SK-N-SH (cell line): ENCODE measurements around the gene CNST. TPM values are rescaled to one million over a fixed set of nuclear protein-coding genes. Genes with fewer than 3 reads are reported as not detected.

ENCODE experiments used
- CTCF ChIA-PET: fragments of 300-600, 350-600 bp; formaldehyde crosslinking; extraction: SDS; loops from one replicate; lab custom pipeline; 2021; lab: Yijun Ruan, JAX
- POLR2A ChIA-PET: fragments of 350-600 bp; sonication (Branson Sonifier 250); formaldehyde crosslinking; extraction: SDS; loops from one replicate; lab custom pipeline; 2020; ENCODE audit warnings: antibody characterized with exemption, inconsistent platforms; lab: Yijun Ruan, JAX
- DNase-seq: peaks from one replicate; pipeline ENCODE4 v3.0.0; 2012
- H2AFZ ChIP-seq: fragments of 200-600 bp; sonication (generic); 2 replicates; pipeline ENCODE4 v1.8.1; 2016; ENCODE audit warnings: antibody characterized with exemption, mild to moderate bottlenecking, low read depth
- H3F3A ChIP-seq: fragments of 200-600 bp; sonication (generic); replicated peaks from 2 replicates; pipeline ENCODE3; 2016; ENCODE audit warnings: antibody characterized with exemption, mild to moderate bottlenecking; ENCODE audit not compliant: insufficient read depth
- H3K27ac ChIP-seq, 2 experiments: fragments of 200-500 bp in 1 of 2; fragments of 200-600 bp in 1 of 2; sonication (Bioruptor generic) in 1 of 2; sonication (generic), shearing (Covaris generic) in 1 of 2; 2 replicates each; pipeline versions ENCODE4 v1.5.1 to v1.6.1; 2014 to 2016; ENCODE audit warnings: low read depth in 2 of 2, inconsistent platforms in 1 of 2, low read length in 1 of 2, mild to moderate bottlenecking in 1 of 2, mixed read lengths in 1 of 2
- H3K27me3 ChIP-seq: fragments of 200-600 bp; sonication (generic), shearing (Covaris generic); 2 replicates; pipeline ENCODE4 v1.6.1; 2016; ENCODE audit warnings: mixed run types; ENCODE audit not compliant: insufficient read depth
- H3K36me3 ChIP-seq, 2 experiments: fragments of 200-500 bp in 1 of 2; fragments of 200-600 bp in 1 of 2; sonication (Bioruptor generic) in 1 of 2; sonication (generic) in 1 of 2; replicated peaks in 1 of 2; 2 replicates each; pipeline versions ENCODE3 to v1.5.1; 2014 to 2016; ENCODE audit warnings: low read length in 1 of 2, mild to moderate bottlenecking in 1 of 2; ENCODE audit not compliant: insufficient read depth in 2 of 2, control insufficient read depth in 1 of 2
- H3K4me1 ChIP-seq, 2 experiments: fragments of 200-500 bp in 1 of 2; fragments of 200-600 bp in 1 of 2; sonication (Bioruptor generic) in 1 of 2; sonication (generic), shearing (Covaris generic) in 1 of 2; 2 replicates each; pipeline versions ENCODE4 v1.5.1 to v1.6.1; 2014 to 2016; ENCODE audit warnings: low read depth in 1 of 2, low read length in 1 of 2, mixed run types in 1 of 2; ENCODE audit not compliant: insufficient read depth in 2 of 2, control insufficient read depth in 1 of 2
- H3K4me2 ChIP-seq: fragments of 200-600 bp; sonication (generic), shearing (Covaris generic); 2 replicates; pipeline ENCODE4 v1.6.1; 2017; ENCODE audit warnings: mixed run types
- H3K4me3 ChIP-seq, 2 experiments: fragments of 200-500 bp in 1 of 2; fragments of 200-600 bp in 1 of 2; sonication (Bioruptor generic) in 1 of 2; sonication (generic), shearing (Covaris generic) in 1 of 2; 2 replicates each; pipeline versions ENCODE4 v1.5.1 to v1.8.1; 2014 to 2016; ENCODE audit warnings: low read depth in 2 of 2, inconsistent platforms in 1 of 2, low read length in 1 of 2, mild to moderate bottlenecking in 1 of 2, mixed read lengths in 1 of 2, moderate library complexity in 1 of 2
- H3K79me2 ChIP-seq: fragments of 200-600 bp; sonication (generic); 2 replicates; pipeline ENCODE4 v1.8.1; 2017; ENCODE audit warnings: mild to moderate bottlenecking; ENCODE audit not compliant: insufficient read depth
- H3K9ac ChIP-seq: fragments of 200-600 bp; sonication (generic); 2 replicates; pipeline ENCODE4 v1.6.1; 2017; ENCODE audit warnings: mixed run types
- H3K9me2 ChIP-seq: fragments of 200-600 bp; sonication (generic); 2 replicates; pipeline ENCODE4 v1.6.1; 2017; ENCODE audit warnings: mixed run types
- H3K9me3 ChIP-seq: fragments of 200-600 bp; sonication (generic); 2 replicates; pipeline ENCODE4 v1.6.1; 2017; ENCODE audit warnings: mixed run types, mild to moderate bottlenecking, moderate library complexity
- H4K20me1 ChIP-seq: fragments of 200-600 bp; sonication (generic); 2 replicates; pipeline ENCODE4 v1.6.1; 2017; ENCODE audit warnings: mild to moderate bottlenecking, mixed run types; ENCODE audit not compliant: insufficient read depth
- CHD2 ChIP-seq: fragments of 150-350 bp; IDR thresholded peaks from 2 replicates; pipeline ENCODE4 v1.6.1; 2018; ENCODE audit warnings: low read length; ENCODE audit not compliant: partially characterized antibody
- FOXM1 ChIP-seq: IDR thresholded peaks from 2 replicates; pipeline ENCODE4 v1.4.0; 2012; ENCODE audit warnings: low read depth, mild to moderate bottlenecking
- GABPA ChIP-seq: IDR thresholded peaks from 2 replicates; pipeline ENCODE4 v1.4.0; 2012; ENCODE audit warnings: low read depth, mild to moderate bottlenecking
- IRF3 ChIP-seq: fragments of 150-350 bp; IDR thresholded peaks from 2 replicates; pipeline ENCODE4 v1.6.1; 2016; ENCODE audit warnings: mild to moderate bottlenecking, low read depth, low read length
- MAX ChIP-seq: IDR thresholded peaks from 2 replicates; pipeline ENCODE4 v1.4.0; 2012; ENCODE audit warnings: low read depth
- MEF2A ChIP-seq: IDR thresholded peaks from 2 replicates; pipeline ENCODE4 v1.4.0; 2012; ENCODE audit warnings: low read depth, borderline replicate concordance
- MXI1 ChIP-seq: IDR thresholded peaks from 2 replicates; pipeline ENCODE4 v1.6.1; 2012; ENCODE audit warnings: mild to moderate bottlenecking, low read depth, low read length, improper control_type of control experiment
- NFIC ChIP-seq: IDR thresholded peaks from 2 replicates; pipeline ENCODE4 v1.4.0; 2012; ENCODE audit warnings: borderline replicate concordance
- NRF1 ChIP-seq: IDR thresholded peaks from 2 replicates; pipeline ENCODE4 v1.6.1; 2012; ENCODE audit warnings: low read depth, mild to moderate bottlenecking, low read length
- PBX3 ChIP-seq: IDR thresholded peaks from 2 replicates; pipeline ENCODE4; 2012
- POLR2AphosphoS5 ChIP-seq: IDR thresholded peaks from 2 replicates; pipeline ENCODE4 v1.6.1; 2012; ENCODE audit warnings: low read depth, low read length
- SMC3 ChIP-seq: IDR thresholded peaks from 2 replicates; pipeline ENCODE4 v1.6.1; 2012; ENCODE audit warnings: low read depth, low read length, improper control_type of control experiment
- TCF12 ChIP-seq: IDR thresholded peaks from 2 replicates; pipeline ENCODE4 v1.4.0; 2012
- TEAD4 ChIP-seq: IDR thresholded peaks from 2 replicates; pipeline ENCODE4 v1.4.0; 2012; ENCODE audit warnings: mild to moderate bottlenecking, borderline replicate concordance; ENCODE audit not compliant: insufficient read depth
- USF1 ChIP-seq: IDR thresholded peaks from 2 replicates; pipeline ENCODE4 v1.4.0; 2012; ENCODE audit warnings: low read depth, borderline replicate concordance
- USF2 ChIP-seq: fragments of 150-350 bp; IDR thresholded peaks from 2 replicates; pipeline ENCODE4 v1.6.1; 2017; ENCODE audit warnings: antibody characterized with exemption, low read length, low read depth, borderline replicate concordance
- WGBS: methylation state at CpG from one replicate; pipeline ENCODE4 v1.1.6; 2017; ENCODE audit warnings: low lambda C conversion rate; 5-methylcytosine and 5-hydroxymethylcytosine counted together
- polyA plus RNA-seq, 3 experiments: library from polyadenylated mRNA; depleted of rRNA; stranded (reverse); fragments of >200 nt; gene quantifications; 2 replicates each; pipeline ENCODE4 v1.2.3, GENCODE V29; 2012

Gene CNST
- polyA plus RNA-seq, 1 of the 3 experiments (the other 2 are of a cell fraction), result 21.7 TPM

- Histone ChIP-seq H3K4me2 (no peak overlapping the region), H3K36me3 (peaks cover 3 to 9% of the 10 kb centered on the region in 2 experiments), H2AFZ (no peak overlapping the region), H4K20me1 (no peaks in the 10 kb centered on the region), H3F3A (peaks cover 14% of the 10 kb centered on the region), H3K27ac (no peak overlapping the region), H3K4me1 (peaks cover 8 to 16% of the 10 kb centered on the region in 2 experiments; a peak in 3 of 4 replicates), H3K9me3 (no peaks in the 10 kb centered on the region), H3K9ac (no peak overlapping the region), H3K27me3 (no peaks in the 10 kb centered on the region), H3K4me3 (no peak overlapping the region), H3K9me2 (no peaks in the 10 kb centered on the region), H3K79me2 (peaks cover 72% of the 10 kb centered on the region)
- POLR2A ChIA-PET, result no interaction called here
- CTCF ChIA-PET, result no interaction called here
- no peak for DNase-seq
- TF ChIP-seq TCF12 (no peak), MAX (no peak), CHD2 (no peak), MXI1 (no peak), NRF1 (no peak), USF2 (no peak), MEF2A (no peak), POLR2AphosphoS5 (no peak), NFIC (no peak), PBX3 (no peak), TEAD4 (no peak), USF1 (no peak), IRF3 (no peak), GABPA (no peak), FOXM1 (no peak), SMC3 (no peak)
- whole genome bisulfite sequencing, result 94% methylated on average over 4 of the region's 4 CpGs
These were observed 52.1 kb downstream of the CNST start for GRCh38 chr1:246618240-246618808.
